Activated naive CD8-positive, alpha-beta T cell treated with anti-CD3 and anti-CD28 coated beads for 36 hours (primary cell): ENCODE data around the gene ZNF213. TPM values are rescaled to one million over a fixed set of nuclear protein-coding genes. Genes with fewer than 3 reads are reported as not detected.

Source experiments
- DNase-seq: peaks from one replicate; pipeline ENCODE4 v3.0.0; 2021
- H3K27ac Mint-ChIP-seq: one replicate; pipeline ENCODE4 v1.8.0; 2022; ENCODE audit warnings: mild to moderate bottlenecking, moderate library complexity, mixed read lengths
- H3K27me3 Mint-ChIP-seq: one replicate; pipeline ENCODE4 v1.8.0; 2022; ENCODE audit warnings: mild to moderate bottlenecking, mixed read lengths
- H3K36me3 Mint-ChIP-seq: one replicate; pipeline ENCODE4 v1.8.0; 2021; ENCODE audit warnings: mild to moderate bottlenecking, mixed read lengths
- H3K4me1 Mint-ChIP-seq: one replicate; pipeline ENCODE4 v1.8.0; 2021; ENCODE audit warnings: mixed read lengths
- H3K4me3 Mint-ChIP-seq: one replicate; pipeline ENCODE4 v1.8.0; 2022; ENCODE audit warnings: mild to moderate bottlenecking, moderate library complexity, mixed read lengths
- H3K9me3 Mint-ChIP-seq: one replicate; pipeline ENCODE4 v1.8.0; 2022; ENCODE audit warnings: mixed read lengths
- total RNA-seq, 2 experiments: library from RNA; stranded (reverse); gene quantifications; one replicate each; pipeline ENCODE4 v1.2.3, GENCODE V29; 2021

ZNF213 gene
- total RNA-seq, 2 experiments from 2014 or later = 7.6 to 9.1 TPM

DNA sequence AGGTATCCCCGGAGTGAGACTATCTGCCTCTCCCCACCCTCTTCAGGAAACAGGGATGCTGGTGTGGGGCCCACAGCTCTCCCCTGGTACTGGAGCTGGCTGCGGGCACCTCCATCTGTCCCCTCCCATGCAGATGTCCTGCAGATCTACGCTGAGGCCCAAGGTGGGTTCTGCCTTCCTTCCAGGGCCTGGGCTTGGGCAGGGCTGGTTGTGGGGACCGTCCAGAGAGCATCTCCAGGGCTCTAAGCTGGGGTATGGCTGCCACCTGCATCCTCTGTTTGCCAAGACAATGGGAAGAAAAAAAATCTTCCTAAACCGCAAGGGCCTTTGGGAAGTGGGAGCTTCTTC is 12.9 kb downstream of the ZNF213 start:
- Mint-ChIP-seq H3K4me1 (peaks cover 25% of the 10 kb centered on the region), H3K9me3 (peaks cover 6% of the 10 kb centered on the region), H3K27ac (no peak overlapping the region), H3K36me3 (peaks cover 3% of the 10 kb centered on the region), H3K4me3 (no peak overlapping the region), H3K27me3 (peaks cover 11% of the 10 kb centered on the region)
- DNase-seq = no peak

DNA sequence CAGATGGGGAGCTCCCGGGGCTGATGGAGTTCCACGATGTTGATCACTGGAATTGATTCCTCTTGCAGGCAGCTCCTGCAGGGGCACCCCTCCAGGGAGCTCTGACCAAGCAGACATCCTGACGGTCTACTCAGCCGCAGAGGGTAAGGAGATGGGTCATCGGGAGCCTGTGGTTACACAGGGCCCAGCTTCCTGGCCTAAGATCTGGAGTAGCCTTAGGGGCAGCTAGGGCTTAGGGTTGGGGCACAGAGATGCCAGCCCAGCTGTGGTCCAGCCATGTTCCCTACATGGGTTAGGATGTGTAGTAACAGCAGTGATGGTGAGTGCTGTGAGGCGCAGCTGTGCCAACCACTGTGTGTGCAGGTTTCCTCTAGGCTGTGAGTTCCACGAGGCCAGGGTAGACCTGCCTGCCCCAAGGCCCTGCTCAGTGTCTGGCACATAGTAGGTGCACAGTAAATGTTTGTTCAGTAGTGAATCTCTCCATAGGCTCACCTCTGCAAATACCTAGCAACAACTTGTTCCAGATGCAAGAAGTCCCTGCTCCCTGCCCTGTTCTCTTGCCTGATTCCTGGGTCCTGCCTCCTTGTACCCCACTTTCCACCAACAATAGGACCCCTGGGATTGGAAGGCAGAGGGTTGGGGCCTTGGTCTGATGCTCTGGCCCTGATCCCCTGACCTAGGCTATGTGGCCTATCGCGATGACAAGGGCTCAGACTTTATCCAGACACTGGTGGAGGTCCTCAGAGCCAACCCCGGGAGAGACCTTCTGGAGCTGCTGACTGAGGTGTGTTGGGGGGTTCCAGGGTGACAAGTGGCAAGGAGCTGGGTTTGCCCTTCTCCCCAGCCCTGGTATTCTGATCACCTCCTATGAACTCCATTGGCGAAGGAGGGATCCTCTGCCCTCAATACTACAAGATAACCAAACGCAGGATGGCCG is 13.7 kb downstream of the ZNF213 start:
- Mint-ChIP-seq H3K4me1 (peaks cover 27% of the 10 kb centered on the region), H3K27ac (no peak overlapping the region), H3K36me3 (peaks cover 4% of the 10 kb centered on the region), H3K27me3 (peaks cover 12% of the 10 kb centered on the region), H3K4me3 (peak overlapping the region; percentile 90), H3K9me3 (peaks cover 6% of the 10 kb centered on the region)
- no peak for DNase-seq

DNA sequence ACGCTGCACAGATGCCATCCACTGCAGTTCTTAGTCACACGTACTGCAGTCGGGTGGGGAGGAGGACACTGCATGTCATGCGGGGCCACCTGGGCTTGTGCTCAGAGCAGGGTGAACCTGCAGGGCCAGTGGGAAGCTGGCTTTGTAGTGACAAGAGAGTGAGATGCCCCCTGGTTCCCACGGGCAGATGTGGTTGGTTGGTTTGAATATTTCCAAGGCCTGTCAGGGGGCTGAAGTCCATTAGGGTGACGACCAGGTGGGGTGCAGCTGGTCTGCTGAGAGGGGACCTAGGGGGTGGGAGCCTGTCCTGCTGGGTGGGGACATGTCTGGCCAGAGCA is 14.3 kb downstream of the ZNF213 start:
- DNase-seq = no peak
- peaks cover 27% of the 10 kb centered on the region for H3K4me1 Mint-ChIP-seq
- H3K36me3 Mint-ChIP-seq = peaks cover 4% of the 10 kb centered on the region
- H3K27me3 Mint-ChIP-seq = peaks cover 12% of the 10 kb centered on the region
- H3K27ac Mint-ChIP-seq = no peak overlapping the region
- H3K4me3 Mint-ChIP-seq = peak overlapping the region; percentile 90
- H3K9me3 Mint-ChIP-seq = peaks cover 7% of the 10 kb centered on the region

DNA sequence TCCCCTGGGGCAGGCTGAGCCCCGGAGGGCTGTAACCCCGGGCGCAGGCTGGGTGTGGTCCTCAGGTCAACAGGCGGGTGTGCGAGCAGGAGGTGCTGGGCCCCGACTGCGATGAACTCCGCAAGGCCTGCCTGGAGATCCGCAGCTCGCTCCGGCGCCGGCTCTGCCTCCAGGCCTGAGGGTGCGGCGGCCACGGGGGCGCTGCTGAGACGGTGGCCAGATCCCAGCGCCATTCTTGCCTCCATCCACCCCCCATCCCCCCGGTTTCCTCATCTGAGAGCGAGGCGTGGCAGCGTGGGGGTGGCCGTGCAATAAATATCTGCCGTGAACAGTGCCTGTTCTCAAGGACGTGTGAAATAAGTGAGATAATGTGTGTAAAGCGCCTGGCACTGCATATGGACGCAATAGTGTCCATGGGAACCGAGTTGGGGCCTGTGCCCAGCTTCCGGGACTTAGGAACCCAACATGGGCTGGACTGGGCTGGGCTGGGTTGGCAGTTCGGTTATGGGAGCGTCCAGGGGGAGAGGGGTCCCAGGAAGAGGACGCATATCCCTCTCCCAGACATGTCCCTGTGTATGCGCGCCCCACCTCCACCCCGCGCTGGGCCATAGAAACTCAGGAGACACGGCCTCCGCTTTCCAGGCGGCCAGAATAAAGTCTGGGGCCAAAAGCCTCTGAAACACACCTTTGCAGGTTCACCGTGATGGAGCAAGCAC is 15.0 kb downstream of the ZNF213 start:
- DNase-seq = peak; percentile 79
- H3K27me3 Mint-ChIP-seq = peaks cover 12% of the 10 kb centered on the region
- H3K36me3 Mint-ChIP-seq = peaks cover 4% of the 10 kb centered on the region
- peaks cover 27% of the 10 kb centered on the region for H3K4me1 Mint-ChIP-seq
- H3K27ac Mint-ChIP-seq = peak overlapping the region; percentile 85
- peak overlapping the region; percentile 90 for H3K4me3 Mint-ChIP-seq
- peaks cover 9% of the 10 kb centered on the region for H3K9me3 Mint-ChIP-seq

DNA sequence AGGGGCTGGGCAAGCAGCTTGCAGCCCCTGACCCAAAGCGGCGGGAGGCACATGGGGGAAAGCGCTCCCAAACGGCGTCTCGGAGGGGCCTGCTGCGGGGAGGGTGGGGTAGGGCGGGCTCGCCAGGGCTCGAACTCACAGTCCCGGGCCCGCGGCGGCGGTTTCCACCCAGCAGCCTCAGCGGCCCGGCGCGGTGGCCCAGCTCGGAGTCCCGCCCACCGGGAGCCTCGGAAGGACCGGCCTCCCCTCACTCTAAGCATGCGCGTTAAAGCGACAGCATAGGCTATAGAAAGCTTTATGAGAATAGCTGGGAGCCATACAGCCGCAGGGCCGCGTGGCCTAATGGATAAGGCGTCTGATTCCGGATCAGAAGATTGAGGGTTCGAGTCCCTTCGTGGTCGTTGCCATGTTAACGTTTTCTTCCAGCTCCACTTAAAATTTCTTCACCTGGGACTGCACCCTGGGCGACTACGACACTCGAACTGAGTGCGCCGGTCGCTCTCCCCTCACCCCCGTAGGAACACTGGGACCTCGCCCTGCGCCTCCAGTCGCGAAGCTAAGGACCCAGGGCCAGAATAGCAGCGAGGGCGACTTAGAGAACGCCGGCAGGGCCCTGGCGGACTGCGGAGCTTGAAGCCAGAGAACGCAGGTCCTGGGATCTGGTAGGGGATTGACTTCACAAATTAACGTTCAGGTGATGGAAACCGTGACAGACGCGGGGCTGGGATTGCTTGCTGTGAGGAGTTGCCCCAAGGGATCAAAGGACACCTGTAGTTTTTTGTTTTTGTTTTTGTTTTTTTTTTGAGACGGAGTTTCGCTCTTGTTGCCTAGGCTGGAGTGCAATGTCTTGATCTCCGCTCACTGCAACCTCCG is 15.8 kb downstream of the ZNF213 start:
- peak overlapping the region; percentile 90 for H3K4me3 Mint-ChIP-seq
- DNase-seq = peak; percentile 98
- peak overlapping the region; percentile 87 for H3K27ac Mint-ChIP-seq
- peaks cover 12% of the 10 kb centered on the region for H3K27me3 Mint-ChIP-seq
- H3K9me3 Mint-ChIP-seq = peaks cover 9% of the 10 kb centered on the region
- H3K36me3 Mint-ChIP-seq = peaks cover 4% of the 10 kb centered on the region
- H3K4me1 Mint-ChIP-seq = peaks cover 29% of the 10 kb centered on the region

DNA sequence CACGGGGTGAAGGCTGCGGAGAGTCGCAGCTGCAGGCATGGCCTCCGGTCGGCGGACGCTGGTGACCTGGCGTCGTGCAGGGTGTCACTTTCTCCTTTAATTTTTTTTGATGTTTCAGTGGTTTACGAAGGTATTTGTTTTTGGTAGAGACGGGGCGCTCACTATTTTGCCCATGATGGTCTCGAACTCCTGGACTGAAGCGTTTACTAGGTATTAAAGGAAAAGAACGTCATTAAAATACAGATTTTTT is 17.1 kb downstream of the ZNF213 start:
- Mint-ChIP-seq H3K36me3 (peaks cover 4% of the 10 kb centered on the region), H3K4me1 (peaks cover 30% of the 10 kb centered on the region), H3K27me3 (peaks cover 12% of the 10 kb centered on the region), H3K27ac (peak overlapping the region; percentile 87), H3K9me3 (peaks cover 9% of the 10 kb centered on the region), H3K4me3 (peak overlapping the region; percentile 74)
- peak; percentile 39 for DNase-seq

DNA sequence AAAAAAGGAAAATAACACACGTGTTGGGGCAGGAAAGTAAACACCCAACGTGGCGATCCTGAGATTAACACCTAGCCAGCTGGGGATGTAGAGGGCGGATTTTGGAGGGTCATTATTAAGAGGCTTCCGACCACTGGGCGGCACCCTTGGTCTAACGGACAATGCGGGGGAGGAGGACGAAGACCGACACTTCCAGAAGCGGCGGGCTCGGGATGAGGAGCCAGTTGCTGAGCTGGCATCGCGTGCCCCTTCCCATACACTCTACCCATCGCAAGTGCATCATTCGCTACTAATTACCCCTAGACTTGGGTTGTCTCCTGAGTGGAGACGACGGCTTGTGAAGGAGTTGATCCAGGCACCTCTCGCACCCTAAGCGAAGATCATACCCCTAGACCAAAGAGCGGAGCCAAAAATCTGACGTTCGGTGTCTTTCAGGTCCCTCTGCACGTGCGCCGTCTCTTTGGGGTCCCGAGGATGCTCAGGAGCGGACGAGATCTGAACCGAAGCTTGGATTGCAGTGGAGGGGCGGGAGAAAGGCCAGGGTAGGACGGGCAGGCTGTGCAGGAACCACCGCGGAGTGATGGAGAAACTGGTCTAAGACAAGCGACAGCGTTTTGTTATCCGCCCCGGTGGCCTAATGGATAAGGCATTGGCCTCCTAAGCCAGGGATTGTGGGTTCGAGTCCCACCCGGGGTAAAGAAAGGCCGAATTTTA is 17.6 kb downstream of the ZNF213 start:
- Mint-ChIP-seq H3K27me3 (peaks cover 16% of the 10 kb centered on the region), H3K4me1 (peaks cover 33% of the 10 kb centered on the region), H3K9me3 (peaks cover 13% of the 10 kb centered on the region), H3K27ac (peak overlapping the region; percentile 87), H3K4me3 (peak overlapping the region; percentile 74), H3K36me3 (peaks cover 4% of the 10 kb centered on the region)
- DNase-seq = peak; percentile 88

DNA sequence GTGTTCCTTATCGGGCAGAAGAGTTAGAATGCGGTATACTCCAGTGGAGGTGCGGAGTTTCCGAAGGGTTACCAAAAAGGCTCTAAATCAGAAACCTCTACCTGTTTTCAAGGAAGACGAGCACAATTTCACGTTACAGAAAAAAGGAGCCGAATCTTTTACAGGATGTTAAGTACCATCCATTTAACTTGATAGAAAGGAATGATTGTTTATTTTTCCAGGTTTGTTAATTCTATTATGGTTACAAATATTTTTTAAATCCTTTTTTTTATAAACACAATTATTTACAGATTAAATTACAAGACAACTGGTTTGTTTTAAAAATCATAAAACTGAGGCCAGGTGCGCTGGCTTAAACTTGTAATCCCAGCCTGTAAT is 18.2 kb downstream of the ZNF213 start:
- Mint-ChIP-seq H3K36me3 (peaks cover 4% of the 10 kb centered on the region), H3K4me1 (peaks cover 38% of the 10 kb centered on the region), H3K27ac (peak overlapping the region; percentile 87), H3K9me3 (peaks cover 13% of the 10 kb centered on the region), H3K4me3 (peak overlapping the region; percentile 74), H3K27me3 (peaks cover 22% of the 10 kb centered on the region)
- DNase-seq = no peak

DNA sequence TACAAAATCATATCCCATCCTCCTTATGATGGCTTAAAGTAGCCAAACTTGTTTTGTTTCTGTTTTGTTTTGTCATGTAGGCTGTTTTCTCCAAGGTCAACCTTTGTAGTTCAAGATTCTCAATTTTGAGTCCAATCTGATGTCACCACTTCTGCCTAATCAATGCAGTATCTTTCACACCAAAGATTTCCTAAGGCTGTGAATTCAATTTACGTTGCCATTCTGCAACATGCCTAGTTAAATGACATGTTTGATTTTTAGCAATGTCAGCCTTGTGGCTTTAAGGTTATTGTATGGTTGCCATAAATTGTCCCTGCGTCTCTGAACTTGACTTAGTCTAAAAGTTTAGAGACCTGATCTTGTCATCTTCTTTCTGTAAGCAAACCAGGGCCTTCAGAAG is 20.4 kb downstream of the ZNF213 start:
- Mint-ChIP-seq H3K4me1 (peaks cover 40% of the 10 kb centered on the region), H3K27me3 (peaks cover 27% of the 10 kb centered on the region), H3K36me3 (peaks cover 6% of the 10 kb centered on the region), H3K27ac (no peak overlapping the region), H3K4me3 (no peak overlapping the region), H3K9me3 (peaks cover 13% of the 10 kb centered on the region)
- no peak for DNase-seq

DNA sequence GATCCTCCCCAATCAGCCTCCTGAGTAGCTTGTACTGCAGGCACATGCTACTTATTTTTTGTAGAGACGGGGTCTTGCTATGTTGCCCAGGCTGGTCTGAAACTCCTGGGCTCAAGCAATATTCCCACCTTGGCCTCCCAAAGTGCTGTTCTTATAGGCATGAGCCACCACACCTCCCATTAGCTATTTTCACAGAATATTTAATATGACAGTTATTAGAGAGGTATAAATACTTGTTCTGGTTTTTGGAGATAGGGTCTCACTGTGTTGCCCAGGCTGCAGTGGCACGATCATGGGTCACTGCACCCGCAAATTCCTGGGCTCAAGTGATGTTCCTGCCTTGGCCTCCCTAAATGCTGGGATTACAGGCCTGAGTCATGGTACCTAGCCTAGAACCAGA is 21.1 kb downstream of the ZNF213 start:
- peaks cover 21% of the 10 kb centered on the region for H3K27me3 Mint-ChIP-seq
- H3K4me3 Mint-ChIP-seq = no peak overlapping the region
- no peak overlapping the region for H3K27ac Mint-ChIP-seq
- DNase-seq = no peak
- peaks cover 10% of the 10 kb centered on the region for H3K9me3 Mint-ChIP-seq
- H3K4me1 Mint-ChIP-seq = peaks cover 34% of the 10 kb centered on the region
- H3K36me3 Mint-ChIP-seq = peaks cover 6% of the 10 kb centered on the region

DNA sequence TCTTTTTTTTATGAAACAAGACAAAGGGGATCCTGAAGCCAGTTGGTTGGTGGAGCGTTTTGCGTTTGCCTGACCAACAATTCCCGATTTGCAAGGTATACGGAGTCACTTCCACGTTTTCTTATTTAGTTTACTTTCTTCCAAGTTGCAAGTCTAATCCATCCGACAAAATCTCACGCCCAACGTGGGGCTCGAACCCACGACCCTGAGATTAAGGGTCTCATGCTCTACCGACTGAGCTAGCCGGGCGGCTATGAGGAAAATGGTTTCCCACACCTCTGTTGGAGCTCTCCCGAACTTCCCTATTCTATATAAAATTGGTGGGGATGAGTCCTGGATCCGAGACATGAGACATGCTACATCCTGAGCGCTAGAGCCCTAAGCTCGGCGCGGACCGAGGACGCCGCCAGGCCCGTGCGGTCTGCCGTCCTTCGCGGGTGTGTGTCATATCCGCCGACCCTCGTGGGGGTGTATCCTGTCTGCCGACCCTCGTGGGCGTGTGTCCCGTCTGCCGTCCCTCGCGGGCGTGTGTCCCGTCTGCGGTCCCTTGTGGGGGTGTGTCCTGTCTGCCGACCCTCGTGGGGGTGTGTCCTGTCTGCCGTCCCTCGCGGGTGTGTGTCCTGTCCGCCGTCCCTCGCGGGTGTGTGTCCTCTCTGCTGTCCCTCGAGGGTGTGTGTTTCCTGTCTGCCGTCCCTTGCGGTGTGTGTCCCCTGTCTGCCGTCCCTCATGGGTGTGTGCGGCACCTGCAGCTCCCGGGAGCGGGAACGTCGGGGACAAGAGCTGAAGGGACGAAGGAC is 22.6 kb downstream of the ZNF213 start:
- Mint-ChIP-seq H3K27ac (peak overlapping the region; percentile 67), H3K9me3 (peaks cover 10% of the 10 kb centered on the region), H3K4me3 (peak overlapping the region; percentile 73), H3K4me1 (peaks cover 27% of the 10 kb centered on the region), H3K36me3 (peaks cover 6% of the 10 kb centered on the region), H3K27me3 (peaks cover 21% of the 10 kb centered on the region)
- DNase-seq = peak; percentile 57

DNA sequence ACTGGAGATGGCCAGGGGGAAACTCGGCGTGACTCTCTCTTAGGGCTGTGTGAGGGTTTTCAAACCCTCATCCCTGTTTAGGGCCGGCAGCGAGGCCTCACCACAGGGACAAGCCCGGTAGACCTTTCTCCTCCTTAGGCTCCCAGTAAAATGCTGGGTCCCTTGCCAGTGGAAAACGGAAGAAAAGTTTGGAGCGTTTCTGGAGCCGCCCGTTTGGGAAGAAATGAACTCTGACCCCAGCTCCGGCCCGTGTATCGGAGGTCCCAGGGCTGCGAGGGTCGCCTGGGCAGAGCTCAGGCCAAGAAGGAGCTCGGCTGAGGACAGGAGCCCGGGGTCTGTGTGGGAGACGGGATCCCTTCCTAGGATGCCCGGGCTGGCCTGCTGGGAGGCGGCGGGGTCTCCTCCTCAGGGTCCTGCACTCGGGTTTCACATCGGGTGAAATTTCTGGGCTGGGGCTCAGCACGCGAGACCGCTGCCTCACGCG is 23.2 kb downstream of the ZNF213 start:
- H3K4me3 Mint-ChIP-seq = peak overlapping the region; percentile 73
- H3K27ac Mint-ChIP-seq = peak overlapping the region; percentile 67
- peaks cover 17% of the 10 kb centered on the region for H3K27me3 Mint-ChIP-seq
- H3K9me3 Mint-ChIP-seq = peaks cover 7% of the 10 kb centered on the region
- H3K4me1 Mint-ChIP-seq = peaks cover 22% of the 10 kb centered on the region
- no peak for DNase-seq
- peaks cover 2% of the 10 kb centered on the region for H3K36me3 Mint-ChIP-seq

DNA sequence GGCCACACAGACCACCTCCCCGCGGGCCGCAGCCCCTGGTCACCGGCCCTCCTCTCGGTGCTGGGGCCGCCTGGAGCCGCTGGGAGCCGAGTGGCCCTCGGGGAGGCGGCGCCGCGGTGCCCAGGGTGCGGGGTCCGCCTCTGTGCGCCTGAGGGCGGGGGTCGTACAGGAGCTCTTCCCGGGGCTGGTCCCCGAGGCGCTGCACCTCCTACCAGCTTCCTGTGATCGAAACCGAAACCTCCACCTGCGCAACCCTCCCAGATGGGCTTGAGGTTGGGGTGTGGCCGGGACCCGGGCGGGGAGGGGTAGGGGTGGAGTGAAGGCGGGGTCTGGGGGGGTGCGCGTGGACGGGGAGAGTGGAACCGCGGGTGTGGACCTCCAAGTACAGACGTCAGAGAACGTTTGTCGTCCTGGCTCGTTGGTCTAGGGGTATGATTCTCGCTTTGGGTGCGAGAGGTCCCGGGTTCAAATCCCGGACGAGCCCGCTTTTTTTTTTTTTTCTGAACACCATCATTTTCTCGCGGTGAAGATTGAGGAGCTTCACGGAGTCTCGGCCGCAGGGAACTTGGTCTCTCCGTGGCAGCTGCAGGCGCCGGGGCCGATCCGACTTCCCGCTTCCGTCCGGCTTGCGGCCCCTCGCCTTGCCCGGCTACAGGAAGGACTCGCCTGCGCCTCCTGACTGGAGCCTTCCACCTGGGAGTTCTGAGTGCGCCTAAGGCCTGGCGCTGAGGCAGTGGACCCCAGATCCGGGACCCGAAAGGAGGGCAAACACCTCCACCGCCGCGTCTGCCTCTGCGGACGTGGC is 23.9 kb downstream of the ZNF213 start:
- Mint-ChIP-seq H3K27ac (peak overlapping the region; percentile 88), H3K4me1 (peaks cover 24% of the 10 kb centered on the region), H3K36me3 (peaks cover 2% of the 10 kb centered on the region)

More for the DNA sequence above, 23.9 kb downstream of the ZNF213 start:
- H3K9me3 Mint-ChIP-seq = peaks cover 7% of the 10 kb centered on the region
- H3K4me3 Mint-ChIP-seq = peak overlapping the region; percentile 85
- peaks cover 17% of the 10 kb centered on the region for H3K27me3 Mint-ChIP-seq
- DNase-seq = peak; percentile 84
